ENCODE data around the gene GIGYF2.

- no peak for TF ChIP-seq CTCF (IDR thresholded peaks at IDR 0.05)
- no peak for TF ChIP-seq POLR2A (IDR thresholded peaks at IDR 0.05)
Measured at GRCh38 chr2:232662486-232663260, 34.5 kb upstream of the GIGYF2 start.

All from transverse colon (tissue), 3 donors.